HUES6 (cell line): ENCODE measurements around the gene HJV.

ENCODE experiments used
- H3K27ac ChIP-seq: 2 replicates; pipeline ENCODE4 v1.7.0; 2013; ENCODE audit warnings: low read depth, mild to moderate bottlenecking, low read length, inconsistent platforms
- H3K27me3 ChIP-seq: 2 replicates; pipeline ENCODE4 v1.6.1; 2013; ENCODE audit warnings: low read length; ENCODE audit not compliant: control insufficient read depth, insufficient read depth
- H3K36me3 ChIP-seq: 2 replicates; pipeline ENCODE4 v1.6.1; 2013; ENCODE audit warnings: low read length; ENCODE audit not compliant: control insufficient read depth, insufficient read depth
- H3K4me1 ChIP-seq: 2 replicates; pipeline ENCODE4 v1.6.1; 2013; ENCODE audit warnings: low read length; ENCODE audit not compliant: control insufficient read depth, insufficient read depth
- H3K4me3 ChIP-seq: 2 replicates; pipeline ENCODE4 v1.5.1; 2013; ENCODE audit warnings: low read depth, low read length
- H3K9ac ChIP-seq: one replicate; pipeline ENCODE4 v1.6.1; 2013; ENCODE audit warnings: mild to moderate bottlenecking, low read length
- H3K9me3 ChIP-seq: 2 replicates; pipeline ENCODE4 v1.6.1; 2013; ENCODE audit warnings: low read depth, low read length; ENCODE audit not compliant: control insufficient read depth, insufficient read depth

HJV gene

GRCh38 chr1:145980457-145980994, 41.0 kb downstream of the HJV start:
- H3K9me3 ChIP-seq, result no peaks in the 10 kb centered on the region
- H3K4me1 ChIP-seq, result peaks cover 53% of the 10 kb centered on the region
- no peaks in the 10 kb centered on the region for H3K36me3 ChIP-seq
- H3K9ac ChIP-seq, result no peak overlapping the region
- H3K27me3 ChIP-seq, result no peaks in the 10 kb centered on the region
- no peak overlapping the region for H3K4me3 ChIP-seq
- H3K27ac ChIP-seq, result peak overlapping the region; percentile 58; the same call in 1 of the 2 replicates

GRCh38 chr1:145979746-145980456, 41.6 kb downstream of the HJV start:
- Histone ChIP-seq H3K4me3 (peak overlapping the region; percentile 26; the same call in 1 of the 2 replicates), H3K36me3 (no peaks in the 10 kb centered on the region), H3K4me1 (peaks cover 47% of the 10 kb centered on the region), H3K9me3 (no peaks in the 10 kb centered on the region), H3K27ac (peak overlapping the region; percentile 58; the same call in 1 of the 2 replicates), H3K27me3 (no peaks in the 10 kb centered on the region), H3K9ac (peak overlapping the region; percentile 40)

GRCh38 chr1:145978854-145979745, 42.4 kb downstream of the HJV start:
- Histone ChIP-seq H3K9ac (peak overlapping the region; percentile 90), H3K4me1 (peaks cover 41% of the 10 kb centered on the region), H3K27ac (peak overlapping the region; percentile 89), H3K27me3 (no peaks in the 10 kb centered on the region), H3K9me3 (no peaks in the 10 kb centered on the region), H3K36me3 (no peaks in the 10 kb centered on the region), H3K4me3 (peak overlapping the region; percentile 53)

- Histone ChIP-seq H3K9ac (peak overlapping the region; percentile 90), H3K4me3 (peak overlapping the region; percentile 53), H3K27ac (peak overlapping the region; percentile 89), H3K9me3 (no peaks in the 10 kb centered on the region), H3K36me3 (no peaks in the 10 kb centered on the region), H3K4me1 (peaks cover 41% of the 10 kb centered on the region), H3K27me3 (no peaks in the 10 kb centered on the region)
Measured at GRCh38 chr1:145978471-145978853, 43.1 kb downstream of the HJV start.

GRCh38 chr1:145977486-145978470, 43.8 kb downstream of the HJV start:
- Histone ChIP-seq H3K36me3 (no peaks in the 10 kb centered on the region), H3K4me3 (peak overlapping the region; percentile 53; the same call in 1 of the 2 replicates), H3K4me1 (peaks cover 41% of the 10 kb centered on the region), H3K27ac (peak overlapping the region; percentile 89; the same call in 1 of the 2 replicates), H3K9me3 (no peaks in the 10 kb centered on the region), H3K27me3 (no peaks in the 10 kb centered on the region), H3K9ac (peak overlapping the region; percentile 90)

- Histone ChIP-seq H3K4me3 (0 out of 2 replicates have a peak overlapping the region, but pooled peaks have one; percentile 2), H3K9me3 (no peaks in the 10 kb centered on the region), H3K27ac (no peak overlapping the region), H3K36me3 (no peaks in the 10 kb centered on the region), H3K4me1 (peaks cover 39% of the 10 kb centered on the region), H3K27me3 (no peaks in the 10 kb centered on the region), H3K9ac (no peak overlapping the region)
Measured at GRCh38 chr1:145977016-145977415, 44.5 kb downstream of the HJV start.

GRCh38 chr1:145975216-145975615, 46.3 kb downstream of the HJV start:
- Histone ChIP-seq H3K27me3 (no peaks in the 10 kb centered on the region), H3K36me3 (no peaks in the 10 kb centered on the region), H3K9me3 (no peaks in the 10 kb centered on the region), H3K27ac (no peak overlapping the region), H3K9ac (no peak overlapping the region), H3K4me3 (no peak overlapping the region), H3K4me1 (peaks cover 31% of the 10 kb centered on the region)

GRCh38 chr1:145974721-145975120, 46.8 kb downstream of the HJV start:
- Histone ChIP-seq H3K27me3 (no peaks in the 10 kb centered on the region), H3K9me3 (no peaks in the 10 kb centered on the region), H3K4me1 (peaks cover 26% of the 10 kb centered on the region), H3K4me3 (no peak overlapping the region), H3K9ac (no peak overlapping the region), H3K36me3 (no peaks in the 10 kb centered on the region), H3K27ac (no peak overlapping the region)

- no peak overlapping the region for H3K27ac ChIP-seq
- H3K4me1 ChIP-seq, result peaks cover 7% of the 10 kb centered on the region
- no peaks in the 10 kb centered on the region for H3K27me3 ChIP-seq
- no peaks in the 10 kb centered on the region for H3K9me3 ChIP-seq
- H3K4me3 ChIP-seq, result no peak overlapping the region
- H3K9ac ChIP-seq, result no peak overlapping the region
- no peaks in the 10 kb centered on the region for H3K36me3 ChIP-seq
Measured at GRCh38 chr1:145972580-145972979, 49.0 kb downstream of the HJV start.
